ENCODE data around the gene GATAD1.

Gene GATAD1

DNA sequence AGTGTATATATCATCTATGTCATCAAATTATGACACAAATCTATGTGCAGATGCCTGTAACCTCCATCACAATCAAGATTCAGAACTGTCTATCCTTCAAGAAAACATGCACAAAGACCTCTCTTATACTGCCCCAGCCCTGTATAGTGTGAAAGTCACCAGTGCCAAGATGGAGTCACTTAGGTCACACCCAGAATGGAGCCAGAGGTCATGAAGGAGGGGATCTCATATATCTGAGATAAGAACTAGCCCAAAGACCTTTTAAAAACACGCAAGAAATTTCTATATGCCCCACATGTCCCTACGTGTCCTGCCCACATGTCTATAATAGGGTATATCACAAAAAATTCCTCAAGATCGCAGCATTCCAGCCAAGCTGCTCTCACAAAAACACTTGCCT is 20.1 kb upstream of the GATAD1 start:
- H3K4me3 ChIP-seq (ENCODE audit: low read length) = no peak overlapping the region
- no peaks in the 10 kb centered on the region for H3K27me3 ChIP-seq (replicated peaks; ENCODE audit: insufficient read depth, low read length)
- DNase-seq = no peak
- no peak overlapping the region for H3K4me2 ChIP-seq (ENCODE audit: low read depth, low read length)
- H3K9me3 ChIP-seq (replicated peaks; ENCODE audit: insufficient read depth, low read length) = no peaks in the 10 kb centered on the region
- 0 out of 2 replicates have a peak, but pooled peaks cover 4% of the 10 kb centered on the region for H3K4me1 ChIP-seq (ENCODE audit: low read length)
- H3K36me3 ChIP-seq (replicated peaks; ENCODE audit: insufficient read depth, low read length) = no peaks in the 10 kb centered on the region
- no peak overlapping the region for H2AFZ ChIP-seq (ENCODE audit: low read length)
- no peak overlapping the region for H3K27ac ChIP-seq (ENCODE audit: low read length)
- no peak for TF ChIP-seq EZH2phosphoT487 (IDR thresholded peaks at IDR 0.05; ENCODE audit: low read length)
- TF ChIP-seq, protein P1, sequence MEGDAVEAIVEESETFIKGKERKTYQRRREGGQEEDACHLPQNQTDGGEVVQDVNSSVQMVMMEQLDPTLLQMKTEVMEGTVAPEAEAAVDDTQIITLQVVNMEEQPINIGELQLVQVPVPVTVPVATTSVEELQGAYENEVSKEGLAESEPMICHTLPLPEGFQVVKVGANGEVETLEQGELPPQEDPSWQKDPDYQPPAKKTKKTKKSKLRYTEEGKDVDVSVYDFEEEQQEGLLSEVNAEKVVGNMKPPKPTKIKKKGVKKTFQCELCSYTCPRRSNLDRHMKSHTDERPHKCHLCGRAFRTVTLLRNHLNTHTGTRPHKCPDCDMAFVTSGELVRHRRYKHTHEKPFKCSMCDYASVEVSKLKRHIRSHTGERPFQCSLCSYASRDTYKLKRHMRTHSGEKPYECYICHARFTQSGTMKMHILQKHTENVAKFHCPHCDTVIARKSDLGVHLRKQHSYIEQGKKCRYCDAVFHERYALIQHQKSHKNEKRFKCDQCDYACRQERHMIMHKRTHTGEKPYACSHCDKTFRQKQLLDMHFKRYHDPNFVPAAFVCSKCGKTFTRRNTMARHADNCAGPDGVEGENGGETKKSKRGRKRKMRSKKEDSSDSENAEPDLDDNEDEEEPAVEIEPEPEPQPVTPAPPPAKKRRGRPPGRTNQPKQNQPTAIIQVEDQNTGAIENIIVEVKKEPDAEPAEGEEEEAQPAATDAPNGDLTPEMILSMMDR (IDR thresholded peaks at IDR 0.05; ENCODE audit: low read length) = no peak
- TF ChIP-seq EZH2 (optimal IDR thresholded peaks at IDR 0.05; ENCODE audit: low read depth, low read length) = no peak
- H3K79me2 ChIP-seq (ENCODE audit: low read length) = no peaks in the 10 kb centered on the region
- no peaks in the 10 kb centered on the region for H4K20me1 ChIP-seq (ENCODE audit: insufficient read depth, low read length)
- H3F3A ChIP-seq (ENCODE audit: insufficient read depth, low read length) = no peaks in the 10 kb centered on the region
- no peaks in the 10 kb centered on the region for H3K9me2 ChIP-seq (replicated peaks; ENCODE audit: insufficient read depth, low read length)
- H3K9ac ChIP-seq (ENCODE audit: low read length) = no peak overlapping the region

DNA sequence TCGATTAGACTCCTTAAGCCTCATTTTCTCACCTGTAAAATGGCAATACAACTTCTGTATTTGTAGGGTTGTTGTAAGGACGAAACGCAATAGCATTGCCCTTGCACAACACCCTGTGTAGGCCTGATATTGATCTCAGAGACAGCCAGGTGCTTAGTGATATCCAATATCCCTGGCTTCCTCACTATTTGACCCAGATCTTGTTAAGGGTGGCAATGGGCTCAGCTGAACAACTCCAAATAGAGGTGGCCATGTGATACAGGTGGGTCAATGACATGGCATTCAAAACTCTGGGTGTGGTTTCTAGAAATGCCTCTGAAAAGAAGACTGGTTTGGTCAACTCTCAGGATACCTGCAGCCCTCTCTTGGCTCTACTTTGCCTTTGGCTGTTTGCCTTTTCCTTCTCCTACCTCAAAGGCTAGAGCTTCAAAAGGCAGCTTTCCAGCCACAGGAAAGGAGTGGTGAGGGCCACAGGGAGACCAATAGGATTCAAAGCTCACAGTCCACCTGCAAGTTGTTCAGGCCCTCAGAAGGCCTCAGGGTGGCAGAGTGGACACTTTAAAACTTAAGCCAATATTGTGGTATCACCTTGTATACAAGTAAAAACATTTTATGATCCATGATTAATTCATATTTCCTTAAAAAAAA is 14.9 kb upstream of the GATAD1 start:
- H3K4me2 ChIP-seq (ENCODE audit: low read depth, low read length) = no peak overlapping the region
- no peaks in the 10 kb centered on the region for H3K9me2 ChIP-seq (replicated peaks; ENCODE audit: insufficient read depth, low read length)
- H4K20me1 ChIP-seq (ENCODE audit: insufficient read depth, low read length) = no peaks in the 10 kb centered on the region
- no peaks in the 10 kb centered on the region for H3K27me3 ChIP-seq (replicated peaks; ENCODE audit: insufficient read depth, low read length)
- H3K79me2 ChIP-seq (ENCODE audit: low read length) = no peaks in the 10 kb centered on the region
- no peaks in the 10 kb centered on the region for H3K9me3 ChIP-seq (replicated peaks; ENCODE audit: insufficient read depth, low read length)
- H3K4me1 ChIP-seq (ENCODE audit: low read length) = no peaks in the 10 kb centered on the region
- no peak overlapping the region for H3K9ac ChIP-seq (ENCODE audit: low read length)
- no peaks in the 10 kb centered on the region for H3F3A ChIP-seq (ENCODE audit: insufficient read depth, low read length)
- DNase-seq = no peak
- no peak overlapping the region for H3K27ac ChIP-seq (ENCODE audit: low read length)
- no peak overlapping the region for H2AFZ ChIP-seq (ENCODE audit: low read length)
- TF ChIP-seq EZH2phosphoT487 (IDR thresholded peaks at IDR 0.05; ENCODE audit: low read length) = no peak
- TF ChIP-seq, protein P1 (IDR thresholded peaks at IDR 0.05; ENCODE audit: low read length) = no peak
- H3K36me3 ChIP-seq (replicated peaks; ENCODE audit: insufficient read depth, low read length) = no peaks in the 10 kb centered on the region
- no peak overlapping the region for H3K4me3 ChIP-seq (ENCODE audit: low read length)

DNA sequence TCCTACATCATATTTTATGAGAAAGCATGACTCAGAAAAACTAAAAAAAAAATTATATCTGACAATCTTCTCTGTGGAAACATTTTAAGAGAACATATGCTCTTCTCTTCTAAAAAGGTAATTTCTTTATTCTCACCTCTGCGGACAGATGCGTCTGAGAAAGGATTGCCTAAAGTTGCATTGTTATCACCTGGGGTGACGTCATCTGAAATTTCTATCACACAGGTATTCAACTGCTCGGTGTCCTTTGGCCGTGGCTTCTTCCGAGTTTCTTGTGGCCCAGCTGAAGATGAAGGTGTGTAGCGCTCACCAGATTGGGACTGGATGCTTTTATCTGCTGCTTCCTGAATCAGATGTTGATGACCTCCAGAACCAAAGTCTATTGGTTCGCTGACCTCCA is 14.3 kb upstream of the GATAD1 start:
- no peaks in the 10 kb centered on the region for H3K36me3 ChIP-seq (replicated peaks; ENCODE audit: insufficient read depth, low read length)
- no peaks in the 10 kb centered on the region for H4K20me1 ChIP-seq (ENCODE audit: insufficient read depth, low read length)
- no peaks in the 10 kb centered on the region for H3K9me3 ChIP-seq (replicated peaks; ENCODE audit: insufficient read depth, low read length)
- TF ChIP-seq, protein P1 (IDR thresholded peaks at IDR 0.05; ENCODE audit: low read length) = no peak
- TF ChIP-seq EZH2phosphoT487 (IDR thresholded peaks at IDR 0.05; ENCODE audit: low read length) (no peak), EZH2 (optimal IDR thresholded peaks at IDR 0.05; ENCODE audit: low read depth, low read length) (no peak)
- no peak overlapping the region for H3K27ac ChIP-seq (ENCODE audit: low read length)
- no peaks in the 10 kb centered on the region for H3K79me2 ChIP-seq (ENCODE audit: low read length)
- no peak overlapping the region for H2AFZ ChIP-seq (ENCODE audit: low read length)
- H3K4me3 ChIP-seq (ENCODE audit: low read length) = no peak overlapping the region
- no peaks in the 10 kb centered on the region for H3K4me1 ChIP-seq (ENCODE audit: low read length)
- H3K9me2 ChIP-seq (replicated peaks; ENCODE audit: insufficient read depth, low read length) = no peaks in the 10 kb centered on the region
- no peak overlapping the region for H3K9ac ChIP-seq (ENCODE audit: low read length)
- H3K4me2 ChIP-seq (ENCODE audit: low read depth, low read length) = no peak overlapping the region
- H3F3A ChIP-seq (ENCODE audit: insufficient read depth, low read length) = no peaks in the 10 kb centered on the region
- no peaks in the 10 kb centered on the region for H3K27me3 ChIP-seq (replicated peaks; ENCODE audit: insufficient read depth, low read length)
- no peak for DNase-seq
